Measurements from ENCODE around the gene FAU.

- TF ChIP-seq POLR2AphosphoS5 (IDR thresholded peaks at IDR 0.05; ENCODE audit: low read depth, low read length) (no peak), CTCF (IDR thresholded peaks at IDR 0.05) (peak; percentile 90), REST (IDR thresholded peaks at IDR 0.05; ENCODE audit: insufficient read depth in 1 of 2, low read depth in 2 of 2, low read length in 1 of 2) (no peak), TCF7L2 (IDR thresholded peaks at IDR 0.05; ENCODE audit: low read depth, low read length) (no peak), SIN3A (IDR thresholded peaks at IDR 0.05; ENCODE audit: borderline replicate concordance, insufficient read depth, low read depth, low read length) (no peak)
Measured at GRCh38 chr11:65078151-65078550, 43.8 kb downstream of the FAU start.

Measured in Panc1 (cell line).